GM19240 (cell line): Measurements from ENCODE around the gene RAP1GAP.

Experiments
- DNase-seq: peaks from one replicate; pipeline ENCODE4 v3.0.0; 2011; ENCODE audit warnings: low spot score; ENCODE audit not compliant: insufficient read length

Gene RAP1GAP

DNA sequence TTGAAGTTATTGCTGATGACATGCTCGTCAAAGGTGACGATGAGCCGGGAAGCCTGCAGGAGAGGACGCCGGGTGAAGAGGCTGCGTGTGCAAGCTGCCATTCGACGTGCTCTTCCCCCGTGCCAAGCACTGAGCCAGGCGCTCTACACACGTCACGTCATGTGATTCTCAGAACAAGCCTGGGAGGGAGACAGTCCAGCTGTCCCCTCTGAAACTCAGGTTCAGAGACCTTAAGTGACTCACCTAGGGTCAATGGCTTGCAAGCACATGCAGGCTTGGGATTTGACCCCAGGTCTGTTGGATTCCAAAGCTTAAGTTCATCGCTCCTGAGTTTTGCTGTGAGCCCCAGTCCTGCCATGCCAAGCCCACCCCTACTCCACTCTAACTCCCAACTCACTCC lies 57.1 kb downstream of the RAP1GAP start:
- DNase-seq, result no peak

DNA sequence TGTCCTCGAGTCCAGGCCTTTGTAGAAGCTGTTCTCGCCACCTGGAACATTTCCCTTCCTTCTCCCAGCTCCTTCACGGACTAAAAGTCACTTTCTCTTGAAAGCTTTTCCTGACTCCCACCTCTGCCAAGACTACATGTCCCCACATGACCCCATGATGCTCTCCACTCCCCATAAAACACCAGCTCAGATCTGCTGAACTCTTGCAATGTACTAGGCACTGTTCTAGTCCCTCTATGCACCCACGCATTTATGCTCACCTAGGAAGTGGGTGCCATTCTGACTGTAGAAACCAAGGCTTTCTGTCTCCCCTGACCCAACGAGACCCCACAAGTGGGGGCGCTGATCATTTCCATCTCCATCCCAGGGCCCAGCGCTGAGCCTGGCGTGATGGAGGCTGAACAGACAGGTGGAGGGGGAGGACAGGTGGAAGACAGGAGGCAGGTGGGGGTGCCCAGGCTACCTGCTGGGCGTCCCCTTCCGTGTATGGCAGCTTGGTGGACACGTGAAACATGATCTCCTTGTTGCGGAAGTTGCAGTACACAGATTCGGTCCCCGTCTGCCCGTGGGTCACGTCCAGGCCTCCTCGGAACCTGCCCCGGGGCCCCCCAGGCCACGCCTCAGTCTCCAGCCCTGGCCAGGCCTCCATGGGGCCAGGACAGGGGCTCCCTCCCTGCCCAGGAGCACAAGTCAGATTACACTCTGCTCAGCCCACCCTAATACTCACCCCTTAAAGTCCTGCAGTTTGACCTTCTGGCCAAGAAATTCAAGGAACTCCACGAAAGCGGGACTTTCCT lies 58.0 kb downstream of the RAP1GAP start:
- DNase-seq, result no peak

DNA sequence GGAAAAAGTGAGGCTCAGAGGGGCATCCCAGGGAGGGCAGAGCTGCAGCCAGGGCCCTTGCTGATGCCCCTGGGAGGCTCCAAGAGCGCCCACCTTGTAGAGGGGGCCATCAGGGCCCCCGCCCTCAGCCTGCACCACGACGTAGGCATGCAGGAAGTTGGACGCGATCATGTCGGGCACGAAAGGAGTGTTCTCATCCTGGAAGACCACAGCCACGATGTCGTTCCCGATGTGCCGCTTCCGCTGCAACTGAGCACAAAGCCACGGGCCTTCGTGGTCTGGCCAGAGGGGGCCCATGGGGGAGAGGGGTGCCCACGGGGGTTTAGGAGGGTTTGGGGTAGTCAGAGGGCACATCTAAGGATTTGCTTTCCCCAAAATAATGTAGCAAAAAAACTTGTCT lies 59.1 kb downstream of the RAP1GAP start:
- no peak for DNase-seq

DNA sequence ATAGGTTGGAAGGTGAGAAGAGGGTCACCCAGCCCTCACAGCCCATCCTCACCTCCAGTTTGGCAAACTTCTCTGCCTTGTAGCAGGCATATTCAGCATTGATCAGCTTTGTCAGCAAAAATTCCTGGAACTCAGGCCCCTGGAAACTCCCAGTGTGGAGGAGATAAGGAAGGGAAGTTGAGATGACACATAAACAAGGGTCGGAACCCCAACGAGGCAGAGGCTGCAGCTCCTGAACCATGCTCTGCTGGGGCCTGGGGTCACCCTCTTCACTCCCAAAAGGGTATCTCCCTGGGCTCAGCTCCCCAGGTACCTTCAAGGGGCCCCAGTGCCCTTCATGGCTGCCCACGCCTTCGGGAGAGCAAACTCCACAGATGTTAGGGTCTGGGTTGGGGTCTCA lies 60.4 kb downstream of the RAP1GAP start:
- no peak for DNase-seq

DNA sequence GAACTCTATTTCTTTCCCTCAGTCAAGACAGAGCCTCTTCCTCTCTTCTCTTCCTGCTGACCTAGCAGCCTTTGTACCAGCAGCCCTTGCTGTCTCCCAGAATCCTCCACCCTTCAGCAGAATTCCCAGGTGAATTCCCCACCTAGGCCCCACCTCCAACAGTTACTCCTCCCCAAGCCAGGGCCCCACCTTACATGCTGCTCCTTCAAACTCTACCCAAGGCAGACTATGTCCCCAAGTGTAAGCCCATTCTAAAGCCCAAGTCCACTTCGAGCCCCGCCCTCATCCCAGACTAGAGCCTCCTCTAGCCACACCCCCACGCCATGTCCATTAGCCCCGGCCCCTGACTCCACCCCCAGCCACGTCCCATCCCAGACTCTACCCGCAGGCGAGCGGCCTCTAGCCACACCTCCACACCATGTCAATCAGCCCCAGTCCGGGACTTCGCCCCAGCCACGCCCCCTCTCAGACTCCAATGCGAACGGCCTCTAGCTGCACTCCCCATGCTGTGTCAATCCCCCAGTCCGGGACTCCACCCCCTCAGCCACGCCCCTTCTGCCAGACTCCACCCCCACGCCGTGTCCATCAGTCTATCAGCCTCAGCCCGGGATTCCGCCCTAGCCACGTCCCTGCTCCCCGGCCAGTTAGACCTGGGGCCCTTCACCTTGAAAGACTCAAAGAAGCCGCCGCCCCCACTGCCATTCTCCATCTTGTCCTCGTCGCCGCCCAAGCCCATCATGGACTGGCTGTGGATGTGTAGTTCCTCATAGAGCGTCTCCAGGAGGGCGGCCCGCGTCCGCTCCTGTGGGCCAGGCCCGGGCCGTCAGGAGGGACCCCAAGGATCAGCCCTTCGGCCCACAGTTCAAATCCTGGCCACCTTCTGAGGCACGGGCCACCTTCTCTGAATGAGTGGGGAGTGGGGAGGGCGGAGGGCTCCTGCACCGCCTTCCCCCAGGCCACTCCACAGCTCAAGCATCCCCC lies 61.3 kb downstream of the RAP1GAP start:
- DNase-seq, result peak; percentile 95

DNA sequence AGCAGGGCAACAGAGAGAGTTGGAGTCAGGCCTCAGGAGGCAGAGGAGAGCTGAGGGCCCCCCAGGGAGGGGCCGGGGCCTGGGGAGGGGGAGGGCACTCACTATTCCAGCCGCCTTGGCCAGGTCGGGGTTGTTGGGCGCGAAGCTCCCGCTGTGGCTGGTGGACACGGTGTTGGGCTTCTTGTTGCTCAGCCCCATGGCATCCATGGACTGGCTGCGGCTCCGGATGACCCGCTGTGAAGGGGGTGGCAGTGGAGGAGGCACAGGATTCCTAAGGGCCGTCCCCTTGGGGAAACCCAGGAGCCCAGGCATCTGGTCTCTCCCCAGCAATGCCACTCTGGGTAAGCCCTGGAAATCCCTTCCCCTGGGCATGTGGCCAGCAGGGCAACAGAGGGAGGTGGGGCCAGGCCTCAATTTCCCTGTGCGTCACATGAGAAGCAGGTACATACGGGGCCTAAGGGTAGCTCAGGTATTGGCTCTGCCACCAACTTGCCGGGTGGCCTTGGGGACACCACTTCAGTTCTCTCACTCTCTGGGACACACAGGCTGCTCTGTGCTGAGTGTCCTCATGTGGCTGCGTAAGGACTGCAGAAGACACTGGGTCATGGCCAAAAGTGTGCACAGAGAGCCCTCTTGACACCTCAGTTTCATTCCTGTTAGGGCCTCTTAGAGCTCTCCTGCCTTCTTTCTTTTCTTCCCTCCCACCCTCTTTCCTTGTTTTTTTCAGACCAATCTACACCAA lies 63.0 kb downstream of the RAP1GAP start:
- no peak for DNase-seq

DNA sequence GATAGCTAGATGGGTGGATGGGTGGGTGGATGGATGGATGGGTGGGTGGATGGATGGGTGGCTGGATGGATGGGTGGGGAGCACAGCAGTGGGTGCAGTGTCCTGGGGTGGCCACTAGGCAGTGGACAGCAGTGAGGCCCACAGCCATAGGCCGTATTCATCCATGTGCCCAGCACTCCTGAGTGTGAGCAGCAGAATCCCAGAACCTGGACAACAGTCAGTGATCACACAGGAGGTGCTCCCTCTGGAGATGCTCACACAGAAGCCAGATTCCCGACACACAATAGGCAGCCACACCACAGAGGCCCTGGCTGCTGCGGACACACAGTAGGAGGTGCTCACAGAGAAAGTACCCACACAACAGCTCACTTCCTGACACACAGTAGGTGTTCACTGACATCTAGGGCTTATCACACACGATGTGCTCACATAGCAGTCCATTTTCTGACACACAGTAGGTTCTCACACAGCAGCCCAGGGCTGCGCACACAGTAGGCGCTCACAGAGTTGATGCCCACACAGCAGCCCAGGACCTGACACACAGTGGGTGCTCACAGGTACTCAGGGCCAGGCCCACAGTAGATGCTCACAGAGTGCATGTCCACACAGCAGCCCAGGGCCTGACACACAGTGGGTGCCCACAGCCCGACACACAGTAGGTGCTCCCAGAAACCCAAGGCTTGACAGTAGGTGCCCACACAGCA lies 64.0 kb downstream of the RAP1GAP start:
- no peak for DNase-seq

DNA sequence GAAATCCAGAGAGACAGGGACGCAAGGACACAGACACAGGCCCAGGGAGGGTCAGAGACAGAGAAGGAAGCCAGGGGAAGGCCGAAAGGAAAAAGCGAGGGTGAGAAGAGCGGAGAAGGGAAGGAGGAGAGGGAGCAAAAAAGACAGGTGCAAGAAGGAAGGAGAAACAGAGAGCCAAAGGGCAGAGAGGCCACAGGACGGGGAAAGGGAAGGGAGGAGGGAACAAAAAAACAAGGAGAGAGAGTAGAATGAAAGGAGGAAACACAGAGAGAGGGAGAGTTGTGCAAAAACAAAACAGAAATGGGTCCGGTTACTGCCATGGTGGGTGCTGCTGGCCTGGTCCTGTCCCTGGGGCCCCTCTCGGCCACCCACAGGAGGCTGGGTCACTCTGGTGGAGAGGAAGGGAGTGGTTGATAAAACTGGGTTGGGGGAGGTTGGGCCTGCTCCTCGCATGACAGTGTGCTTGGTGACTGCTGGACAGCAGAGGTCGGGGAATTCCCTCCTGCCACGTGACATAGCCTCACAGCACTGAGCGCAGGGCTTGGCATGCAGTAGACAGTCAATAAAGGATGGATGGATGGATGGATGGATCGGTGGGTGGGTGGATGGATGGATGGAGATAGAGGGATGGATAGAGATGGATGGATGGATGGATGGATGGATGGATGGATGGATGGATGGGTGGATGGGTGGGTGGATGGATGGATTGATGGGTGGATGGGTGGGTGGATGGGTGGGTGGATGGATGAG lies 64.8 kb downstream of the RAP1GAP start:
- DNase-seq, result no peak

DNA sequence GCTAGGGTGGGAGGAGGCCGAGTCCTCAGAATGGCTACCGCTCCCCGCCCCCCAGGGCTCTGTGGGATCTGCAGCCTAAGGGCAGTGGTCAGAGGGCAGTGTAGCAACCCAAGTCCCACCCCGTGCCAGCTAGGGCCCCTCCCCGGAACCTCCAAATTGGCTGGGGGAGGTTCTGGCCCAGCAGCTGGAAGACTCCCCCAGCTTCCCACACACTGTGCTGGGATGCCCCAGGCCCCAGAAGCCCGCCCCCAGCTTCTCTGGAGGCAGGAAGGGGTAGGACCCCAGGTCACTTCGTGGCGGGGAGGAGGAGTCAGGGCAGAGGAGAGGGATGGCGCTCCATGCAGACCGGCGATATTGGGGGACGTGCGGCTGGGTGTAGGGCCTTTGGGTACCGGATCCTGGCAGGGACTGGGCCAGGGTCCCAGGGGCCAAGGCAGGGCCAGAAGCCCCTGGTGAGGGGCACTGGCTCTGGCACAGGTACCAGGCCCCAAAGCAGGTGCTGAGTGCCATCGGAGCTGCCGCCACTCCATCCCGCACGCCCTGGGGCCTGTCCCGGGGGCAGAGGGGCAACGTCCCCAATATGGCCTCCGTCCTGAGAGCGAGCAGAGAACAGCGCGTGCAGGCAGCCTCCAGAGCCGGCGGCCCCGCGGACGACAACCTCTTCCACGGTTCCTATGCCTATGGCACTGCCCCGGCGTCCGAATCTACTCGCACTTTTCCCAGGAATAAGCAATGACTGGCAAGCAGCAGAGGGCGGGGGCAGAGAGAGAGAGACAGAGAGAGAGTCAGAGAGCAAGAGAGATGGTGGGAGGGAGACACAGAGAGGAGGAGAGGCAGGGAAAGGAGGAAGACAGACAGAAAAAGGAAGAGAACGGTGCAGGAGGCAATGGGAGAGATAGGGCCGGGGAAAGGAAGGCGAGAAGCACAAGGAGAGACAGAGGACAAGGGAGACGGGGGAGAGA lies 65.7 kb downstream of the RAP1GAP start:
- no peak for DNase-seq

DNA sequence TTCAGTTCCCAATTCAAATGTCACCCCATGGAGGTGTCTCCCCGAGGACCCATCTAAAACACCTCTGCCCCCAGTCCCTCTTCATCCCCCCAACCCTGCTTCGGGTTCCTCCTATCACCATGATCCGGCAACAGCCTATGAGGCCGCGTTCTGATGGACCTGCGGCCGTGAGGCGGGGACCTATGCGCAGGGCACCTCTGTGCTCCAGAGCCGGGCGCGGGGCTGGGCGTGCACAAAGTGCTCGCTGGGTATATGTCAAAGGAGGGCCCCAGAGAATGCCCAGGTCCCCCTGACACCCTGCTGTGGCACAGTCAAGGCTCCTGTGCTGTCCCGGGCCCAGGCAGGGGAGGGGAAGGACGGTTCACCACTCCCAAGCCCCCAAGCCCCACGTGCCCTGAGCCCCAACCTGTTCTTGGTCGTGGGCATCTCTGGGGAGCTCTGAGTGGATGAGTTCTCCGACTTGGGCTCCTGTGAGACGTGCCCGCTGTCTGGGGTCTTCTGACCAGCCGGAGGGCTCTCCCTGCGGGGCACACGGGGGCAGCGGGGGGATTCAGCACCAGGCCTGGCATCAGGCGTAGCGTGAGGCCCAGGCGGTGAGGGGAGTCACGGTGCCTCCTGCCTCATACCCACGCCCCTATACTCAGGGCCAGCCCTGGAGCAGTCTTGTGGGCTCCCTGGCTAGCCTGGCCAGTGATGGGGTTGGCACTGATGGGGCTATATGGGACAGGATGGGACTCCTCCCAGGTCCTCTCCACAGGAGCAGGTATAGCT lies 67.7 kb downstream of the RAP1GAP start:
- no peak for DNase-seq

DNA sequence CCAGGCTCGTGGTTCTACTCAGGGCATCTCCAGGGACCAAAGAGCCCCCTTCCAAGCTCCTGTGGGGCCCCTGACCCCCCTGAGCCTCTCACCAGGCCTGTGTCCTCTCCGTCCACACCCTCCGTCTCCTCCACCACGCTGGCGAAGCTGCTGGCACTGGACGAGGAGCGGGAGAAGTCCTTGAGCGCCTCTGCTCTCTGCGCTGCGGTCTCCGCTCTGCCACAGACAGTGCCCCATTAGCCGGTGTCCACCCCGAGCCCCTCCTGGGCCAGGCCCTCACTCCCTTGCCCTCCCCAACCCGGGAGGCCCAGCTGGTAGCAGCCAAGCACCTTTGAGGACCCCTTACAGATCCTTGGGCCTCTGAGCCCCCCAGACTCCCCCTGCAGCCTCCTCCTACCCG lies 69.8 kb downstream of the RAP1GAP start:
- no peak for DNase-seq

DNA sequence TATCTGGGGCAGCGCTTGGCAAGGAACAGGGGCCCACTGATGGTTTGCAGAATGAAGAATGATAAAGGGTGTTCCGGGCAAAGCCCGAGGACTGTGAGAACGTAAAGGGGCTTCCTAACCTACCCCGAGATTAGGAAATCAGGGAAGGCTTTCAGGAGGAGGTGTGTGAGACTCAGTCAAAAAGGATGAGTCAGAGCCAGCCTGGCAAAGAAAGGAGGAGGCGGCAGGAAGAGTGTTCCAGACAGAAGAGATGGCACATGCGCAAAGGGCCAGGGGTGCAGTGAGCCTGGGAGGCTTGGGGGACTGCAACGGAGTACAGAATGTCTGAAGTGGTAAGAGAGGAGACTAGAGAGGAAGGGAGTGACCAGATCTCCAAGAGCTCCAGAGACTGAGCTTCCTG lies 70.3 kb downstream of the RAP1GAP start:
- no peak for DNase-seq

DNA sequence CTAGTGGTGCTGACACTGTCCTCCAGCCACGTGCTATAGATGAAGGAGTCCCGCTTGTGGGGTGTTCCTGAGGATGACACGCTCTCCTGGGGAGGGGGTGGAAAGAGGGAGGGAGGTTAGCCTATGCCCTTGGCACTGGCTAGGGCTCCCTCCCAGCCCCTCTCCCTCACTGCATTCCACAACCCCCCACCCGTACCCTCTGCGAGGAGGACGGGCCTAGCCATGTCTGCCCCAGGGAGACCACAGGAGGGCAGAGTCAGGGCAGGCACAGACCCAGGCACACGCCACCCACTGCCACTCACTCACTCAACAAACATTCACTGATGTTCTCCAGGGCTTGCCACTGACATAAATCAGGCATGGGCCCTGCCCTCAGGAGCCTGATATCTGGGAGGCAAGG lies 70.7 kb downstream of the RAP1GAP start:
- DNase-seq, result no peak

DNA sequence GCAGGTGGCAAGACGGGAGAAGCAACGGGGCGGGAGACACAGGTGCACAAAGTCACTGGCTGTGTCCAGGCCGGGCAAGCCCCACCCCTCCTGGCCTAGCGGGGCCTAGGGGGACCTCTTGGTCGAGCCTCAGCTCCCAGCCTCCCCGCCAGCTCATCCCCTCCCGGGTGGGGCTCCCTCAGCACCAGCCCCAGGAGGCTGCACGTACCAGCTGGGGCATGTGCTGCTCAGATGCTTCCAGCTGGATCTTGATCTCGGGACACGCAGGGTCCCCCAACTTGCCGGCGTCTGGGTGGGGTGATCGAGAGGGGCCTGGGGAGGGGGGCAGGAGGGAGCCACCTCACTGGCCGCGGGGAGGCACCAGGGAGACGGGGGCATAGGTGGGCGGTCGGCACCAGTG lies 71.4 kb downstream of the RAP1GAP start:
- no peak for DNase-seq

DNA sequence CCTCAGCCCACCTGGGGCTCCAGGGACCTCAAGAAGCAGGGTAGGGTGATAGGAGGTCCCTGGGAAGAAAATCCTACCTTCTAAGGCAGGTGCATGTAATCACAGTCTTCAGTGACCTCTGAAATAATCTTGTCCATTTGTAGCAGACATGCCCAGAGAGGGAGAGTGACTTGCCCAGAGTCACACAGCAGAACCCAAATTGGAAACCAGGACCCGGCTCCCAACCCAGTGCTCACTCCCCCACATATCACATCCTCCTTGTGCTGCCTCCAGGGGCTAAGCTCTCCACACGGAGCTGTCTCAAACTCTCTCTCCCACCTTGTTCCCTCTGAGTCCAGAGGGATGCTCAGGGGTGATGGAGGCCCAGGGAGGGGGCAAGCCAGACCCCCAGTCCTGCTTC lies 72.5 kb downstream of the RAP1GAP start:
- DNase-seq, result no peak

DNA sequence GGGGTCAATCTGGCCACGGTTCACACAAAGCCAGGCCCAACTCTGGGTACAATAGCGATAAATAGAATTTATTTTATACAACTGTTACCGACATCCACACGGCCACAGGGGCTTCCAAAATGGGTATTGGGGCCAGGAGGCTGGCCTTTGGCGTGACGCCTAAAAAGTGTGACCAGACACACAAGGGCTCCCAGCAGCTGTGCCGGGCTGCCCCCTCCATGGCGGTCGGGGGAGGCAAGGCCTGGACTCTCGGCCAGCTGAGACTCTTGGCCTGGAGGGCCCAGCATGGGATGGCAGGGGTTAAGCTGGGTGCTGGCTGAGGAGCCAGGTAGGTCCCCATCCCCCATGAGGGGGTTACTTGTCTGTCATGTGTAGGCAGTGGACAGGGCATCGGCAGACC lies 73.0 kb downstream of the RAP1GAP start:
- no peak for DNase-seq

DNA sequence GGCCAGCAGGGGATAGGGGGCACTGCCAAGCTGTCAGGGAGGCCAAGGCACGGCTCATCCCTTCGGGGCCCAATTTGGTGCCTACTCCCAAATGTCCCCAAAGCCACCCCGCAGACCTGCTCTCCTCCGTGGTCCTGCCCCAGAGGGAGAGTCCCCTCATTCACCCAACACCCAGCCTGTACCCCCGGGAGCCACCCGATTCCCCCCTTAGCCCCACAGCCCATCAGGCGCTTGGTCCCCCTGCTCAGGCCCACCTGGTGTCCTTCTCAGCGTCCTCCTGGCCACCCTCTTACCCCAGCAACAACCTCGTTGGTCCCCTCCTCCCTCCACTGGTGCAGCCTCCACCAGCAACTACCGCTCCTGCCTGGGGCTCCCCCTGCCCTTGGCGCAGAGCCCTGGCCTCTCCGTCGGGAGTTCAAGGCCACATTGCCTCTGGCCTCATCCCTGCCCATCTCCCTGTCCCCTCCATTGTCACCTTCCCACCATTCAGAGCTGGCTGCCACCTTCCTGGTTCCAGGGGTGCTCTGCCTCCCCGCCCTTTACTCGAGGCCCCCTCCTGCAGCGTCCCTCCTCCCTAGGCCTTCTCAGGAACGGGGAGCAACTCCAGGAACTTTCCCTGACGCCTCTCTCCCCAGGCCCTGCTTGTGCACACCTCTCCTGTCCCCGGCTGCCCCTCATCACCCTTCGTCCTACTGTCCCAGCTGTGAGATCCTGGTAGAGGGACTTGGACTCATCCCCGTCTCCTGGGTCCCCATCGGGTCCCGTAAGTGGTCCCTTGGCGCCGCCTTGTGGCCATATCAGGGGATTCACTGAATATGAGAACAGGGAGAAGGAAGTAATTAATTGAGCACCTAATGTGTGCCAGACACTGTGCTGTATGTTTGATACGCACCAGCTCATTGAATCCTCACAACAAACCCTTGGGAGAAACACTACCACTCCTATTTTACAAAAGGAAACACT lies 73.9 kb downstream of the RAP1GAP start:
- DNase-seq, result peak; percentile 52
